Measurements from ENCODE around the gene ATP5PO. TPM values are rescaled to one million over a fixed set of nuclear protein-coding genes. Genes with fewer than 3 reads are reported as not detected.
A peak's percentile ranks its signal among the peaks of the same experiment; 100 is the strongest.

The ATP5PO gene
- total RNA-seq, 1 experiment from 2014 or later = 232 TPM

- POLR2A ChIA-PET = no interaction called here
- no peak for DNase-seq
- Mint-ChIP-seq H3K4me3 (ENCODE audit: unreplicated experiment) (no peak overlapping the region), H3K9me3 (ENCODE audit: unreplicated experiment) (peaks cover 9% of the 10 kb centered on the region), H3K27me3 (ENCODE audit: insufficient read depth, unreplicated experiment) (no peaks in the 10 kb centered on the region), H3K36me3 (ENCODE audit: insufficient read depth, unreplicated experiment) (peaks cover 41% of the 10 kb centered on the region), H3K27ac (ENCODE audit: unreplicated experiment) (no peak overlapping the region), H3K4me1 (ENCODE audit: low read depth, unreplicated experiment) (peaks cover 15% of the 10 kb centered on the region)
- CTCF ChIA-PET = interaction anchor here (0.7 kb wide), 1 partner anchor 81 kb away, joined by 3 read pairs; no protein-coding TSS in a partner anchor
- H3K4me1 ChIP-seq = peaks cover 17% of the 10 kb centered on the region
- no peaks in the 10 kb centered on the region for H3K9me3 ChIP-seq
- no peak overlapping the region for H3K4me3 ChIP-seq (ENCODE audit: low read depth, low read length)
- no peaks in the 10 kb centered on the region; the same call in 1 of the 2 replicates for H3K36me3 ChIP-seq (ENCODE audit: control insufficient read depth, insufficient read depth, low read length)
- no peaks in the 10 kb centered on the region for H3K27me3 ChIP-seq (replicated peaks; ENCODE audit: control insufficient read depth, insufficient read depth, low read length)
- intact Hi-C loops (cut with micrococcal nuclease; ENCODE audit: unreplicated experiment) = no loop called here
- BruUV-seq (replicated peaks) = no TSS peak
- no peak for TF ChIP-seq CTCF (IDR thresholded peaks at IDR 0.05; ENCODE audit: insufficient read depth in 1 of 2, low read depth in 1 of 2, low read length in 1 of 2, severe bottlenecking in 1 of 2, unreplicated experiment in 1 of 2)
Measured at GRCh38 chr21:33942426-33942825, 26.8 kb upstream of the ATP5PO start.

- CTCF ChIA-PET = no interaction called here
- Mint-ChIP-seq H3K4me3 (ENCODE audit: unreplicated experiment) (no peak overlapping the region), H3K4me1 (ENCODE audit: low read depth, unreplicated experiment) (peaks cover under 1% of the 10 kb centered on the region), H3K36me3 (ENCODE audit: insufficient read depth, unreplicated experiment) (peaks cover 33% of the 10 kb centered on the region), H3K9me3 (ENCODE audit: unreplicated experiment) (peaks cover 9% of the 10 kb centered on the region), H3K27me3 (ENCODE audit: insufficient read depth, unreplicated experiment) (no peaks in the 10 kb centered on the region), H3K27ac (ENCODE audit: unreplicated experiment) (peak overlapping the region; percentile 34)
- DNase-seq = no peak
- Histone ChIP-seq H3K4me1 (peaks cover 1% of the 10 kb centered on the region), H3K9me3 (no peaks in the 10 kb centered on the region), H3K36me3 (ENCODE audit: control insufficient read depth, insufficient read depth, low read length) (no peaks in the 10 kb centered on the region; the same call in none of the 2 replicates), H3K4me3 (ENCODE audit: low read depth, low read length) (no peak overlapping the region), H3K27me3 (replicated peaks; ENCODE audit: control insufficient read depth, insufficient read depth, low read length) (no peaks in the 10 kb centered on the region)
- intact Hi-C loops (cut with micrococcal nuclease; ENCODE audit: unreplicated experiment) = no loop called here
- no peak for TF ChIP-seq CTCF (IDR thresholded peaks at IDR 0.05; ENCODE audit: insufficient read depth in 1 of 2, low read depth in 1 of 2, low read length in 1 of 2, severe bottlenecking in 1 of 2, unreplicated experiment in 1 of 2)
- POLR2A ChIA-PET = interaction anchor here (0.6 kb wide), 1 partner anchor 9 kb away, joined by 4 read pairs; no protein-coding TSS in a partner anchor
- no TSS peak for BruUV-seq (replicated peaks)
Measured at GRCh38 chr21:33940881-33941245, 25.3 kb upstream of the ATP5PO start.

- Histone ChIP-seq H3K4me3 (ENCODE audit: low read depth, low read length) (no peak overlapping the region), H3K4me1 (no peaks in the 10 kb centered on the region), H3K27me3 (replicated peaks; ENCODE audit: control insufficient read depth, insufficient read depth, low read length) (no peaks in the 10 kb centered on the region), H3K36me3 (ENCODE audit: control insufficient read depth, insufficient read depth, low read length) (no peaks in the 10 kb centered on the region; the same call in none of the 2 replicates), H3K9me3 (no peaks in the 10 kb centered on the region)
- Mint-ChIP-seq H3K4me1 (ENCODE audit: low read depth, unreplicated experiment) (no peaks in the 10 kb centered on the region), H3K27me3 (ENCODE audit: insufficient read depth, unreplicated experiment) (no peaks in the 10 kb centered on the region), H3K9me3 (ENCODE audit: unreplicated experiment) (peaks cover 9% of the 10 kb centered on the region), H3K36me3 (ENCODE audit: insufficient read depth, unreplicated experiment) (peaks cover 38% of the 10 kb centered on the region), H3K4me3 (ENCODE audit: unreplicated experiment) (no peak overlapping the region), H3K27ac (ENCODE audit: unreplicated experiment) (no peak overlapping the region)
- BruUV-seq (replicated peaks) = no TSS peak
- DNase-seq = no peak
- TF ChIP-seq CTCF (IDR thresholded peaks at IDR 0.05; ENCODE audit: insufficient read depth in 1 of 2, low read depth in 1 of 2, low read length in 1 of 2, severe bottlenecking in 1 of 2, unreplicated experiment in 1 of 2) = no peak
- ChIA-PET CTCF (no interaction called here), POLR2A (interaction anchor here (0.6 kb wide), 1 partner anchor 9 kb away, joined by 4 read pairs; no protein-coding TSS in a partner anchor)
- intact Hi-C loops (cut with micrococcal nuclease; ENCODE audit: unreplicated experiment) = no loop called here
Measured at GRCh38 chr21:33940164-33940880, 24.7 kb upstream of the ATP5PO start.

Measured in Caco-2 (cell line).